ENCODE measurements around the gene CMC1.
"Not testable (repeated sequence)": the region's sequence is repeated elsewhere in the genome, so short reads cannot be mapped to it uniquely, and the experiment has no call there.

The CMC1 gene

GRCh38 chr3:28247286-28247685, 5.9 kb downstream of the CMC1 start:
- no peak for DNase-seq

- no peak for DNase-seq
Measured at GRCh38 chr3:28250999-28251398, 9.6 kb downstream of the CMC1 start.

GRCh38 chr3:28252001-28252431, 10.6 kb downstream of the CMC1 start:
- no peak for DNase-seq

GRCh38 chr3:28253040-28253715, 11.8 kb downstream of the CMC1 start:
- DNase-seq: no peak

GRCh38 chr3:28262001-28262400, 20.6 kb downstream of the CMC1 start:
- no peak for DNase-seq

GRCh38 chr3:28265641-28266040, 24.2 kb downstream of the CMC1 start:
- DNase-seq: no peak

GRCh38 chr3:28267984-28268849, 26.8 kb downstream of the CMC1 start:
- no peak for DNase-seq

- no peak for DNase-seq
Measured at GRCh38 chr3:28268989-28269388, 27.6 kb downstream of the CMC1 start.

- DNase-seq: not testable (repeated sequence)
Measured at GRCh38 chr3:28269884-28270283, 28.5 kb downstream of the CMC1 start.

GRCh38 chr3:28273837-28274236, 32.4 kb downstream of the CMC1 start:
- DNase-seq: no peak

- DNase-seq: no peak
Measured at GRCh38 chr3:28278918-28279317, 37.5 kb downstream of the CMC1 start.

GRCh38 chr3:28279770-28280169, 38.4 kb downstream of the CMC1 start:
- no peak for DNase-seq

- no peak for DNase-seq
Measured at GRCh38 chr3:28280781-28281180, 39.4 kb downstream of the CMC1 start.

GRCh38 chr3:28286595-28286994, 45.2 kb downstream of the CMC1 start:
- no peak for DNase-seq

GRCh38 chr3:28287046-28287445, 45.6 kb downstream of the CMC1 start:
- DNase-seq: no peak

- DNase-seq: no peak
Measured at GRCh38 chr3:28290863-28291300, 49.5 kb downstream of the CMC1 start.

- no peak for DNase-seq
Measured at GRCh38 chr3:28291577-28291976, 50.2 kb downstream of the CMC1 start.

GRCh38 chr3:28292622-28293021, 51.2 kb downstream of the CMC1 start:
- no peak for DNase-seq

GRCh38 chr3:28294667-28295413, 53.4 kb downstream of the CMC1 start:
- DNase-seq: no peak

- DNase-seq: no peak
Measured at GRCh38 chr3:28295898-28296490, 54.6 kb downstream of the CMC1 start.

GRCh38 chr3:28299705-28300104, 58.3 kb downstream of the CMC1 start:
- no peak for DNase-seq

GRCh38 chr3:28300345-28300962, 59.0 kb downstream of the CMC1 start:
- no peak for DNase-seq

GRCh38 chr3:28301688-28302087, 60.3 kb downstream of the CMC1 start:
- no peak for DNase-seq

Data from activated gamma-delta T cell treated with Interleukin-2 at 50 U/mL for 16 hours (primary cell).